H1 (cell line): ENCODE measurements around the gene RPUSD4. TPM values are rescaled to one million over a fixed set of nuclear protein-coding genes. Genes with fewer than 3 reads are reported as not detected.

Experiments
- CTCF ChIA-PET: fragments of 300-600 bp; sonication (Branson Sonifier 250); formaldehyde crosslinking; loops from one replicate; lab custom pipeline; 2021; ENCODE audit not compliant: partially characterized antibody; lab: Charles Lee
- POLR2A ChIA-PET: fragments of 300-600 bp; sonication (Branson Sonifier 250); formaldehyde crosslinking; loops from one replicate; lab custom pipeline; 2021; ENCODE audit warnings: inconsistent platforms; ENCODE audit not compliant: partially characterized antibody; lab: Charles Lee
- DNase-seq, 2 experiments: peaks; one replicate each; pipeline versions ENCODE4 v3.0.0 to v3.0.0-alpha.2; 2010 to 2022; ENCODE audit warnings: low spot score in 2 of 2, low read depth in 1 of 2, mixed read lengths in 1 of 2
- FAIRE-seq: peaks from 2 replicates; lab custom pipeline; 2011; peaks lifted over from hg19 to GRCh38; lab: Jason Lieb, UNC
- H2AFZ ChIP-seq: 2 replicates; pipeline ENCODE4 v1.8.1; 2012; ENCODE audit warnings: low read length, inconsistent platforms
- H2AK5ac ChIP-seq: 2 replicates; pipeline ENCODE4 v1.6.1; 2013; ENCODE audit warnings: low read depth, low read length
- H2BK120ac ChIP-seq: replicated peaks from 2 replicates; pipeline ENCODE3; 2013; ENCODE audit warnings: low read depth, low read length, inconsistent platforms
- H2BK12ac ChIP-seq: 2 replicates; pipeline ENCODE4 v1.6.1; 2013; ENCODE audit warnings: low read depth, low read length
- H2BK15ac ChIP-seq: 2 replicates; pipeline ENCODE4 v1.6.1; 2013; ENCODE audit warnings: low read length
- H2BK20ac ChIP-seq: 2 replicates; pipeline ENCODE4 v1.6.1; 2013; ENCODE audit warnings: low read length
- H2BK5ac ChIP-seq: 2 replicates; pipeline ENCODE4 v1.6.1; 2013; ENCODE audit warnings: low read depth, low read length
- H3K14ac ChIP-seq: 2 replicates; pipeline ENCODE4 v1.6.1; 2013; ENCODE audit warnings: inconsistent platforms; ENCODE audit not compliant: insufficient read length
- H3K18ac ChIP-seq: 2 replicates; pipeline ENCODE4 v1.6.1; 2013; ENCODE audit warnings: low read length; ENCODE audit errors: extremely low read depth
- H3K23ac ChIP-seq: 2 replicates; pipeline ENCODE4 v1.6.1; 2013; ENCODE audit warnings: inconsistent platforms; ENCODE audit not compliant: insufficient read length
- H3K23me2 ChIP-seq: 2 replicates; pipeline ENCODE4 v1.6.1; 2013; ENCODE audit warnings: low read depth, low read length
- H3K27ac ChIP-seq: 2 replicates; pipeline ENCODE4 v1.6.1; 2011; ENCODE audit warnings: low read depth, low read length, inconsistent platforms
- H3K27me3 ChIP-seq, 4 experiments: replicated peaks in 1 of 4; 1 replicate in 1 of 4; 2 replicates in 3 of 4; pipeline versions ENCODE4 v1.6.1 to v1.8.1; 2011 to 2013; ENCODE audit warnings: low read length in 3 of 4, mild to moderate bottlenecking in 3 of 4, inconsistent platforms in 2 of 4, mixed read lengths in 2 of 4, moderate library complexity in 1 of 4; ENCODE audit not compliant: control insufficient read depth in 3 of 4, insufficient read depth in 3 of 4; ENCODE audit errors: extremely low read depth in 1 of 4
- H3K36me3 ChIP-seq, 4 experiments: 2 replicates each; pipeline versions ENCODE4 v1.6.1 to v1.8.1; 2011 to 2013; ENCODE audit warnings: mild to moderate bottlenecking in 4 of 4, low read length in 3 of 4, moderate library complexity in 2 of 4, control low read depth in 1 of 4, inconsistent platforms in 1 of 4; ENCODE audit not compliant: insufficient read depth in 4 of 4, control insufficient read depth in 2 of 4
- H3K4ac ChIP-seq: replicated peaks from 2 replicates; pipeline ENCODE3; 2013; ENCODE audit warnings: low read length, low read depth, mixed read lengths, inconsistent platforms; ENCODE audit not compliant: insufficient read length
- H3K4me1 ChIP-seq, 4 experiments: replicated peaks in 1 of 4; 1 replicate in 1 of 4; 2 replicates in 3 of 4; pipeline versions ENCODE4 v1.6.1 to v1.8.1; 2011 to 2013; ENCODE audit warnings: low read length in 3 of 4, inconsistent platforms in 2 of 4, mixed read lengths in 1 of 4; ENCODE audit not compliant: insufficient read depth in 4 of 4, control insufficient read depth in 3 of 4
- H3K4me2 ChIP-seq, 2 experiments: 2 replicates each; pipeline versions ENCODE4 v1.6.1 to v1.8.1; 2011 to 2013; ENCODE audit warnings: low read depth in 2 of 2, low read length in 2 of 2, control low read depth in 1 of 2, inconsistent platforms in 1 of 2, mild to moderate bottlenecking in 1 of 2; ENCODE audit not compliant: insufficient read depth in 1 of 2
- H3K4me3 ChIP-seq, 4 experiments: fragments of 200-600, 300-600 bp in 1 of 4; sonication (generic), shearing (Covaris generic), sonication (Bioruptor Twin) in 1 of 4; 2 replicates each; pipeline versions ENCODE4 v1.5.1 to v1.8.1; 2011 to 2016; ENCODE audit warnings: low read length in 4 of 4, low read depth in 3 of 4, control low read depth in 2 of 4, inconsistent platforms in 2 of 4, mild to moderate bottlenecking in 2 of 4, mixed read lengths in 1 of 4, moderate library complexity in 1 of 4; ENCODE audit not compliant: insufficient read depth in 2 of 4; ENCODE audit errors: extremely low read depth in 1 of 4
- H3K56ac ChIP-seq: replicated peaks from 2 replicates; pipeline ENCODE3; 2013; ENCODE audit warnings: low read depth, mild to moderate bottlenecking, mixed read lengths, low read length, inconsistent platforms; ENCODE audit not compliant: insufficient read length
- H3K79me1 ChIP-seq: 2 replicates; pipeline ENCODE4 v1.6.1; 2013; ENCODE audit warnings: low read depth, low read length, control low read depth
- H3K79me2 ChIP-seq, 2 experiments: 2 replicates each; pipeline versions ENCODE4 v1.6.1 to v1.8.1; 2012 to 2013; ENCODE audit warnings: low read length in 2 of 2, mild to moderate bottlenecking in 2 of 2, inconsistent platforms in 1 of 2; ENCODE audit not compliant: insufficient read depth in 2 of 2, control insufficient read depth in 1 of 2
- H3K9ac ChIP-seq, 4 experiments: replicated peaks in 1 of 4; 1 replicate in 1 of 4; 2 replicates in 3 of 4; pipeline versions ENCODE4 v1.6.1 to v1.8.1; 2011 to 2013; ENCODE audit warnings: low read depth in 3 of 4, low read length in 3 of 4, control low read depth in 2 of 4, mild to moderate bottlenecking in 2 of 4, moderate library complexity in 2 of 4, inconsistent platforms in 1 of 4; ENCODE audit errors: extremely low read depth in 1 of 4
- H3K9me3 ChIP-seq, 2 experiments: 2 replicates each; pipeline versions ENCODE4 v1.6.1 to v1.8.1; 2012 to 2013; ENCODE audit warnings: mild to moderate bottlenecking in 2 of 2, moderate library complexity in 2 of 2, control low read depth in 1 of 2, inconsistent platforms in 1 of 2, low read depth in 1 of 2, low read length in 1 of 2, mixed read lengths in 1 of 2; ENCODE audit not compliant: insufficient read depth in 2 of 2
- H4K20me1 ChIP-seq, 2 experiments: replicated peaks in 1 of 2; 2 replicates each; pipeline versions ENCODE3 to v1.8.1; 2011 to 2013; ENCODE audit warnings: inconsistent platforms in 2 of 2, low read length in 2 of 2, mild to moderate bottlenecking in 1 of 2; ENCODE audit not compliant: insufficient read depth in 2 of 2, control insufficient read depth in 1 of 2
- H4K5ac ChIP-seq: 2 replicates; pipeline ENCODE4 v1.6.1; 2013; ENCODE audit warnings: low read length, low read depth, mixed read lengths, inconsistent platforms; ENCODE audit not compliant: insufficient read length
- H4K8ac ChIP-seq: 2 replicates; pipeline ENCODE4 v1.8.0; 2013; ENCODE audit warnings: mild to moderate bottlenecking, moderate library complexity, low read length, inconsistent platforms; ENCODE audit not compliant: insufficient read depth; ENCODE audit errors: extremely low read depth
- H4K91ac ChIP-seq: replicated peaks from 2 replicates; pipeline ENCODE3; 2013; ENCODE audit warnings: low read length, mixed read lengths, inconsistent platforms; ENCODE audit not compliant: insufficient read length
- RAD21 ChIP-seq, 2 experiments: IDR thresholded peaks in 1 of 2; conservative IDR thresholded peaks in 1 of 2; 2 replicates each; pipeline ENCODE4 v1.6.1; 2011; ENCODE audit warnings: low read depth in 2 of 2, low read length in 2 of 2, improper control_type of control experiment in 1 of 2, inconsistent platforms in 1 of 2, mild to moderate bottlenecking in 1 of 2, moderate library complexity in 1 of 2
- TAF7 ChIP-seq: optimal IDR thresholded peaks from 2 replicates; pipeline ENCODE3; 2011; ENCODE audit warnings: low read depth, mild to moderate bottlenecking, inconsistent platforms, low read length, moderate library complexity, borderline replicate concordance
- WGBS, 2 experiments: shearing (Covaris generic) in 1 of 2; methylation state at CpG; one replicate each; pipeline versions ENCODE4 v1.1.6 to v1.1.7; 2013 to 2015; ENCODE audit warnings: low lambda C conversion rate in 2 of 2, mixed read lengths in 2 of 2, inconsistent platforms in 1 of 2, low coverage in 1 of 2, missing lambda C conversion rate in 1 of 2; ENCODE audit not compliant: insufficient replicate concordance in 2 of 2, insufficient coverage in 1 of 2, insufficient read length in 1 of 2; ENCODE audit errors: extremely low coverage in 1 of 2, missing lambda C conversion rate in 1 of 2; 5-methylcytosine and 5-hydroxymethylcytosine counted together
- polyA plus RNA-seq, 7 experiments: library from polyadenylated mRNA; depleted of rRNA in 3 of 7; stranded (reverse) in 5 of 7; unstranded in 2 of 7; fragments of >200 nt in 5 of 7; fragments of 200-250 nt in 2 of 7; gene quantifications; 1 replicate in 5 of 7; 2 replicates in 1 of 7; 4 replicates in 1 of 7; pipeline versions ENCODE4 v1.2.1 to v1.2.3, GENCODE V29; 2011 to 2013; ENCODE audit warnings: missing spikeins in 2 of 7, mixed read lengths in 2 of 7
- total RNA-seq: library from RNA; stranded (reverse); fragmentation: NEBNext Ultra II Directional; extraction: Animal tissue kit (Norgen Biotek cat#: 25700); gene quantifications from 2 replicates; pipeline ENCODE4 v1.2.1, GENCODE V29; 2021
- TF ChIP-seq, protein P1 (sequence below), 3 experiments: IDR thresholded peaks; 1 replicate in 2 of 3; 2 replicates in 1 of 3; pipeline versions ENCODE4 v1.5.1 to v1.6.1; 2011; ENCODE audit warnings: low read length in 3 of 3, mild to moderate bottlenecking in 3 of 3, inconsistent platforms in 2 of 3, low read depth in 1 of 3, moderate library complexity in 1 of 3; ENCODE audit not compliant: insufficient read depth in 1 of 3; ENCODE audit errors: control extremely low read depth in 1 of 3

RPUSD4 gene
- total and polyA plus RNA-seq, 2 of the 8 experiments (the other 6 are each of a cell fraction or from before 2014, with no cell fraction given) = 36.1 to 50.7 TPM

- no peaks in the 10 kb centered on the region for H3K79me2 ChIP-seq
- peak overlapping the region; percentile 71 for H4K8ac ChIP-seq
- no peak overlapping the region for H3K4me3 ChIP-seq
- no peak overlapping the region for H4K5ac ChIP-seq
- no peak overlapping the region for H3K4me2 ChIP-seq
- H3K23ac ChIP-seq = no peak overlapping the region
- peak overlapping the region; percentile 32; the same call in 1 of the 2 replicates for H3K18ac ChIP-seq
- no peak for DNase-seq
- no peak overlapping the region for H3K14ac ChIP-seq
- no peaks in the 10 kb centered on the region for H3K23me2 ChIP-seq
- H3K79me1 ChIP-seq = no peaks in the 10 kb centered on the region; the same call in 1 of the 2 replicates
- 78% methylated on average over 22 of the region's 22 CpGs; no CpG with 5 or more reads in 1 of the 2 experiments for WGBS, 2 experiments
- H2BK20ac ChIP-seq = no peak overlapping the region
- H3K27me3 ChIP-seq = no peaks in the 10 kb centered on the region
- H3K27ac ChIP-seq = no peak overlapping the region
- H2BK5ac ChIP-seq = no peak overlapping the region
- H2AFZ ChIP-seq = no peak overlapping the region
- H3K4me1 ChIP-seq = peaks cover 0 to 2% (median 0%) of the 10 kb centered on the region in 4 experiments; a peak in 1 of 7 replicates
- POLR2A ChIA-PET = interaction anchor here (0.8 to 1.9 kb wide), 4 partner anchors 16 to 92 kb away, joined by 3 to 4 read pairs (median 3); no protein-coding TSS in a partner anchor
- peaks cover 0 to 2% of the 10 kb centered on the region in 2 experiments for H4K20me1 ChIP-seq
- no peaks in the 10 kb centered on the region for H3K9me3 ChIP-seq
- CTCF ChIA-PET = interaction anchor here (0.7 to 12.5 kb wide), 32 partner anchors 8 to 270 kb away, joined by 3 to 118 read pairs (median 4); no protein-coding TSS in a partner anchor
- no peak overlapping the region for H3K4ac ChIP-seq
- no peak overlapping the region for H2AK5ac ChIP-seq
- H3K9ac ChIP-seq = no peak overlapping the region
- no peak for FAIRE-seq
- H2BK15ac ChIP-seq = no peak overlapping the region
- no peak overlapping the region for H2BK12ac ChIP-seq
- no peak overlapping the region for H3K56ac ChIP-seq
- H3K36me3 ChIP-seq = peaks cover 0 to 9% (median 4%) of the 10 kb centered on the region in 4 experiments; a peak in 2 of 8 replicates
- no peak overlapping the region for H4K91ac ChIP-seq
- H2BK120ac ChIP-seq = no peak overlapping the region
- TF ChIP-seq RAD21 (IDR thresholded peaks at IDR 0.05 in 1 of 2, conservative IDR thresholded peaks at IDR 0.05 in 1 of 2; ENCODE audit: low read depth in 2 of 2, low read length in 2 of 2) (peak; percentile 56 to 63), TAF7 (no peak)
- TF ChIP-seq, protein P1, sequence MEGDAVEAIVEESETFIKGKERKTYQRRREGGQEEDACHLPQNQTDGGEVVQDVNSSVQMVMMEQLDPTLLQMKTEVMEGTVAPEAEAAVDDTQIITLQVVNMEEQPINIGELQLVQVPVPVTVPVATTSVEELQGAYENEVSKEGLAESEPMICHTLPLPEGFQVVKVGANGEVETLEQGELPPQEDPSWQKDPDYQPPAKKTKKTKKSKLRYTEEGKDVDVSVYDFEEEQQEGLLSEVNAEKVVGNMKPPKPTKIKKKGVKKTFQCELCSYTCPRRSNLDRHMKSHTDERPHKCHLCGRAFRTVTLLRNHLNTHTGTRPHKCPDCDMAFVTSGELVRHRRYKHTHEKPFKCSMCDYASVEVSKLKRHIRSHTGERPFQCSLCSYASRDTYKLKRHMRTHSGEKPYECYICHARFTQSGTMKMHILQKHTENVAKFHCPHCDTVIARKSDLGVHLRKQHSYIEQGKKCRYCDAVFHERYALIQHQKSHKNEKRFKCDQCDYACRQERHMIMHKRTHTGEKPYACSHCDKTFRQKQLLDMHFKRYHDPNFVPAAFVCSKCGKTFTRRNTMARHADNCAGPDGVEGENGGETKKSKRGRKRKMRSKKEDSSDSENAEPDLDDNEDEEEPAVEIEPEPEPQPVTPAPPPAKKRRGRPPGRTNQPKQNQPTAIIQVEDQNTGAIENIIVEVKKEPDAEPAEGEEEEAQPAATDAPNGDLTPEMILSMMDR (IDR thresholded peaks at IDR 0.05; ENCODE audit: control extremely low read depth in 1 of 3, insufficient read depth in 1 of 3, low read depth in 1 of 3, low read length in 3 of 3) = peak; percentile 25 to 45 (median 32)
- TF ChIP-seq, all 59 proteins: peak for 2
These were observed 24.5 kb downstream of the RPUSD4 start for GRCh38 chr11:126186708-126187529.
